GM12878 (cell line): ENCODE measurements around the gene SCNN1G. TPM values are rescaled to one million over a fixed set of nuclear protein-coding genes. Genes with fewer than 3 reads are reported as not detected.

Experiments used
- ATAC-seq: fragments of 200-7000 bp; cut with Tn5 transposase; 3 replicates; pipeline ENCODE4 v1.9.1; 2020; ENCODE audit warnings: mild to moderate bottlenecking, moderate library complexity
- BruUV-seq: library from RNA; stranded (reverse); fragments of 400-500 nt; replicated peaks from 2 replicates; lab custom pipeline; 2021; lab: Mats Ljungman, UMichigan
- CTCF ChIA-PET: fragments of 300-600 bp; sonication (Branson Sonifier 250); formaldehyde crosslinking; extraction: SDS; loops from one replicate; lab custom pipeline; 2021; ENCODE audit warnings: inconsistent platforms; lab: Yijun Ruan, JAX
- POLR2A ChIA-PET: fragments of 350-600 bp; formaldehyde crosslinking; extraction: SDS; loops from one replicate; lab custom pipeline; 2021; ENCODE audit warnings: inconsistent platforms; lab: Charles Lee
- RAD21 ChIA-PET: fragments of 300-600 bp; sonication (Branson Sonifier 250); formaldehyde crosslinking; loops from one replicate; lab custom pipeline; 2023; ENCODE audit warnings: antibody characterized with exemption; ENCODE audit not compliant: unreplicated experiment; lab: Charles Lee
- SMC1A ChIA-PET: fragments of 300-600 bp; sonication (Branson Sonifier 250); formaldehyde crosslinking; loops from one replicate; lab custom pipeline; 2023; ENCODE audit not compliant: unreplicated experiment, uncharacterized antibody; lab: Charles Lee
- DNase-seq: peaks from one replicate; pipeline ENCODE4 v3.0.0-alpha.2; 2011; ENCODE audit warnings: low read depth, low spot score
- FAIRE-seq: peaks from 3 replicates; lab custom pipeline; 2011; peaks lifted over from hg19 to GRCh38; lab: Jason Lieb, UNC
- H2AFZ ChIP-seq: 2 replicates; pipeline ENCODE4 v1.6.0; 2011; ENCODE audit warnings: low read depth, low read length, control low read depth; ENCODE audit not compliant: control insufficient read depth
- H3K27ac ChIP-seq: 2 replicates; pipeline ENCODE4 v1.5.1; 2011; ENCODE audit warnings: control low read depth; ENCODE audit not compliant: control insufficient read depth, insufficient read depth
- H3K27me3 ChIP-seq, 2 experiments: replicated peaks in 1 of 2; 2 replicates each; pipeline versions ENCODE4 v1.6.0 to v1.6.1; 2011; ENCODE audit warnings: low read length in 1 of 2; ENCODE audit not compliant: control insufficient read depth in 2 of 2, insufficient read depth in 2 of 2
- H3K36me3 ChIP-seq, 2 experiments: 2 replicates each; pipeline ENCODE4 v1.5.1; 2011; ENCODE audit warnings: low read length in 1 of 2; ENCODE audit not compliant: control insufficient read depth in 2 of 2, insufficient read depth in 2 of 2
- H3K4me1 ChIP-seq: 2 replicates; pipeline ENCODE4 v1.6.1; 2011; ENCODE audit warnings: mild to moderate bottlenecking, low read length, moderate library complexity, mixed read lengths; ENCODE audit not compliant: control insufficient read depth, insufficient read depth
- H3K4me2 ChIP-seq: 2 replicates; pipeline ENCODE4 v1.6.0; 2011; ENCODE audit warnings: control low read depth; ENCODE audit not compliant: control insufficient read depth, insufficient read depth
- H3K4me3 ChIP-seq: fragments of 200-600 bp; sonication (generic); 2 replicates; pipeline ENCODE4 v1.5.1; 2016
- H3K79me2 ChIP-seq: 2 replicates; pipeline ENCODE4 v1.6.0; 2011; ENCODE audit warnings: low read length; ENCODE audit not compliant: control insufficient read depth, insufficient read depth
- H3K9ac ChIP-seq: 2 replicates; pipeline ENCODE4 v1.8.0; 2011; ENCODE audit warnings: low read length, control low read depth, mixed read lengths; ENCODE audit not compliant: control insufficient read depth, insufficient read depth
- H3K9me3 ChIP-seq: replicated peaks from 3 replicates; pipeline ENCODE4 v1.5.1; 2011; ENCODE audit warnings: mild to moderate bottlenecking, low read length; ENCODE audit not compliant: control insufficient read depth, insufficient read depth
- H4K20me1 ChIP-seq: 2 replicates; pipeline ENCODE4 v1.6.0; 2011; ENCODE audit not compliant: control insufficient read depth, insufficient read depth
- CHD1 ChIP-seq: IDR thresholded peaks from 2 replicates; pipeline ENCODE4 v1.6.1; 2012; ENCODE audit warnings: low read depth, low read length, improper control_type of control experiment
- CUX1 ChIP-seq: IDR thresholded peaks from 2 replicates; pipeline ENCODE4 v1.6.1; 2012; ENCODE audit warnings: improper control_type of control experiment, low read depth, low read length; ENCODE audit not compliant: insufficient replicate concordance
- ESRRA ChIP-seq: IDR thresholded peaks from 2 replicates; pipeline ENCODE4 v1.6.1; 2012; ENCODE audit warnings: mild to moderate bottlenecking, low read length, improper control_type of control experiment
- IKZF1 ChIP-seq: fragments of 450-650 bp; conservative IDR thresholded peaks from 2 replicates; pipeline ENCODE4 v1.6.1; 2017; ENCODE audit warnings: antibody characterized with exemption, mild to moderate bottlenecking
- IKZF2 ChIP-seq, 2 experiments: fragments of 450-650 bp; IDR thresholded peaks; 2 replicates each; pipeline ENCODE4 v1.6.1; 2017; ENCODE audit warnings: mild to moderate bottlenecking in 2 of 2, moderate library complexity in 2 of 2
- NFIC ChIP-seq: IDR thresholded peaks from 2 replicates; pipeline ENCODE4 v1.6.1; 2012; ENCODE audit warnings: low read depth, mild to moderate bottlenecking, inconsistent platforms, low read length, moderate library complexity
- NFXL1 ChIP-seq: fragments of 450-650 bp; IDR thresholded peaks from 2 replicates; pipeline ENCODE4 v1.6.1; 2017; ENCODE audit warnings: antibody characterized with exemption, mild to moderate bottlenecking, borderline replicate concordance
- POU2F2 ChIP-seq: IDR thresholded peaks from 3 replicates; pipeline ENCODE4 v1.6.1; 2011; ENCODE audit warnings: low read depth, mild to moderate bottlenecking, low read length, borderline replicate concordance
- SIN3A ChIP-seq: IDR thresholded peaks from 2 replicates; pipeline ENCODE4 v1.6.1; 2012; ENCODE audit warnings: low read depth, low read length, improper control_type of control experiment
- USF1 ChIP-seq: IDR thresholded peaks from 2 replicates; pipeline ENCODE4 v1.6.1; 2011; ENCODE audit warnings: borderline replicate concordance, low read depth, mild to moderate bottlenecking, moderate library complexity, mixed read lengths, low read length; ENCODE audit not compliant: insufficient read depth; ENCODE audit errors: extremely low read length
- ZSCAN29 ChIP-seq: fragments of 450-650 bp; IDR thresholded peaks from 2 replicates; pipeline ENCODE4 v1.6.1; 2017; ENCODE audit warnings: mild to moderate bottlenecking, moderate library complexity
- WGBS: methylation state at CpG from one replicate; pipeline ENCODE4 v1.1.6; 2016; ENCODE audit warnings: low lambda C conversion rate; ENCODE audit not compliant: insufficient replicate concordance, insufficient coverage; ENCODE audit errors: missing lambda C conversion rate; 5-methylcytosine and 5-hydroxymethylcytosine counted together
- in situ Hi-C: fragments of 300-500 bp; cut with MboI; formaldehyde crosslinking; loops from 9 replicates; pipeline ENCODE4 v1.14.3; 2018; ENCODE audit warnings: mixed read lengths
- intact Hi-C: fragments of 100-400 bp; cut with micrococcal nuclease; formaldehyde crosslinking; loops from one replicate; pipeline ENCODE4 v1.14.2; 2022; ENCODE audit not compliant: unreplicated experiment
- polyA plus RNA-seq, 11 experiments: library from polyadenylated mRNA; depleted of rRNA in 4 of 11; unstranded in 6 of 11; stranded (reverse) in 5 of 11; fragments of >200 nt; fragmentation: Nextera tagmentation in 4 of 11; fragmentation: Illumina TruSeq in 1 of 11; extraction: Ambion mirVana in 4 of 11; extraction: Trizol in 1 of 11; gene quantifications; 1 replicate in 1 of 11; 2 replicates in 10 of 11; pipeline versions ENCODE4 v1.2.1 to v1.2.3, GENCODE V29; 2011 to 2016; ENCODE audit warnings: inconsistent platforms in 2 of 11, missing spikeins in 2 of 11, low read depth in 1 of 11
- total RNA-seq, 4 experiments: library from RNA; depleted of rRNA in 3 of 4; stranded (reverse); fragments of >200 nt in 3 of 4; fragmentation: Illumina TruSeq in 1 of 4; extraction: Trizol in 1 of 4; gene quantifications; 2 replicates each; pipeline versions ENCODE4 v1.2.1 to v1.2.3, GENCODE V29; 2013 to 2021

SCNN1G gene
- total and polyA plus RNA-seq, 10 of the 15 experiments (the other 5 are each of a cell fraction or from before 2014, with no cell fraction given), result 0.04 to 0.86 (median 0.08) TPM; not detected in 5

DNA sequence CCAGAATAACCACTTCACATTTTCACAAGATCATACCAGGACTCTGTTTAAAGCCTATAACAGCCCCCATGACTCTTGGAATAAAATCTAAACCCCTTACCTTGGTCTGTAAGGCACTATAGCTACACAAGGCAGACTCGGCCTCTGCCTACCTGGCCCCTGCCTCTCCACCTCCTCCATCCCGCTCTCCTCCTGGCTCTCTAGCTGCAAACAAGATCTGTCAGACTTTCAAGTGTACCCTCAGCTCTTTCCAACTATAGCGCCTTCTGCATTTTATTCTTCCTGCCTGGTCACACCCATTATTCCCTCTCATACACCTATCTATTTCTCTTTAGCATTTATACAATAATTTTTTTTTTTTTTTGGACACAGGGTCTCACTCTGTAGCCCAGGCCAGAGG, 41.5 kb upstream of the SCNN1G start:
- in situ Hi-C loops, result no loop called here
- ATAC-seq (no peak), DNase-seq (no peak), FAIRE-seq (no peak)
- H3K9me3 ChIP-seq, result peaks cover 3% of the 10 kb centered on the region; the same call in 2 of the 3 replicates
- no peak overlapping the region for H3K4me2 ChIP-seq
- H3K79me2 ChIP-seq, result peaks cover 3% of the 10 kb centered on the region
- TF ChIP-seq IKZF2 (IDR thresholded peaks at IDR 0.05) (no peak), ESRRA (no peak), USF1 (no peak), SIN3A (no peak), ZSCAN29 (no peak)
- no peak overlapping the region for H3K27ac ChIP-seq
- no peak overlapping the region for H2AFZ ChIP-seq
- intact Hi-C loops, result no loop called here
- POLR2A ChIA-PET, result no interaction called here
- H3K27me3 ChIP-seq, result no peaks in the 10 kb centered on the region
- SMC1A ChIA-PET, result interaction anchor here (0.6 kb wide), 1 partner anchor 34 kb away, joined by 3 read pairs; no protein-coding TSS in a partner anchor
- no peaks in the 10 kb centered on the region for H4K20me1 ChIP-seq
- no peaks in the 10 kb centered on the region for H3K4me1 ChIP-seq
- no peaks in the 10 kb centered on the region for H3K36me3 ChIP-seq
- CTCF ChIA-PET, result interaction anchor here (1.1 to 2.2 kb wide), 2 partner anchors 12 to 295 kb away, joined by 3 to 9 read pairs; no protein-coding TSS in a partner anchor
- RAD21 ChIA-PET, result no interaction called here
- no peak overlapping the region for H3K9ac ChIP-seq
- H3K4me3 ChIP-seq, result no peak overlapping the region
- BruUV-seq, result no TSS peak
- WGBS, result 76% methylated on average over 3 of the region's 3 CpGs

- RAD21 ChIA-PET, result no interaction called here
- CTCF ChIA-PET, result interaction anchor here (0.6 to 2.2 kb wide), 3 partner anchors 12 to 450 kb away, joined by 3 to 9 read pairs (median 3); no protein-coding TSS in a partner anchor
- no peaks in the 10 kb centered on the region for H4K20me1 ChIP-seq
- no TSS peak for BruUV-seq
- H3K4me2 ChIP-seq, result no peak overlapping the region
- WGBS, result 96% methylated on average over 6 of the region's 6 CpGs
- ATAC-seq (no peak), DNase-seq (no peak), FAIRE-seq (no peak)
- SMC1A ChIA-PET, result interaction anchor here (0.6 to 3.9 kb wide), 5 partner anchors 9 to 293 kb away, joined by 3 to 13 read pairs (median 3); no protein-coding TSS in a partner anchor
- H3K9me3 ChIP-seq, result peaks cover 3% of the 10 kb centered on the region; the same call in 2 of the 3 replicates
- no peaks in the 10 kb centered on the region for H3K27me3 ChIP-seq
- POLR2A ChIA-PET, result no interaction called here
- in situ Hi-C loops (no loop called here), intact Hi-C loops (no loop called here)
- H3K4me1 ChIP-seq, result no peaks in the 10 kb centered on the region
- H3K4me3 ChIP-seq, result no peak overlapping the region
- no peak overlapping the region for H2AFZ ChIP-seq
- no peaks in the 10 kb centered on the region for H3K36me3 ChIP-seq
- no peak overlapping the region for H3K27ac ChIP-seq
- peaks cover 3% of the 10 kb centered on the region for H3K79me2 ChIP-seq
- H3K9ac ChIP-seq, result no peak overlapping the region
- TF ChIP-seq CHD1, result no peak
- TF ChIP-seq POU2F2, result no peak
- no peak for TF ChIP-seq CUX1
- TF ChIP-seq IKZF1, result no peak
- TF ChIP-seq NFXL1, result no peak
- TF ChIP-seq NFIC, result no peak
Observed at GRCh38 chr16:23141500-23141899, 41.0 kb upstream of the SCNN1G start.
